H1 (cell line): ENCODE results near the gene SIRT3.

Source experiments
- BRCA1 ChIP-seq: IDR thresholded peaks from 2 replicates; pipeline ENCODE4 v1.6.1; 2012; ENCODE audit warnings: low read depth, low read length, improper control_type of control experiment
- CREB1 ChIP-seq: IDR thresholded peaks from 2 replicates; pipeline ENCODE4 v1.6.1; 2012; ENCODE audit warnings: inconsistent platforms
- GABPA ChIP-seq: IDR thresholded peaks from 2 replicates; pipeline ENCODE4 v1.6.1; 2011; ENCODE audit warnings: mild to moderate bottlenecking, low read length, moderate library complexity, borderline replicate concordance; ENCODE audit not compliant: insufficient read depth
- NANOG ChIP-seq: IDR thresholded peaks from 2 replicates; pipeline ENCODE4 v1.6.1; 2011; ENCODE audit warnings: low read length, low read depth, mild to moderate bottlenecking, inconsistent platforms; ENCODE audit not compliant: insufficient read depth, poor library complexity, severe bottlenecking
- POLR2A ChIP-seq, 2 experiments: IDR thresholded peaks; 1 replicate in 1 of 2; 2 replicates in 1 of 2; pipeline ENCODE4 v1.6.1; 2011; ENCODE audit warnings: low read depth in 2 of 2, low read length in 2 of 2, mild to moderate bottlenecking in 2 of 2; ENCODE audit errors: control extremely low read depth in 1 of 2
- RFX5 ChIP-seq: IDR thresholded peaks from 2 replicates; pipeline ENCODE4 v1.6.1; 2011; ENCODE audit warnings: low read depth, low read length, improper control_type of control experiment, borderline replicate concordance
- SP1 ChIP-seq: IDR thresholded peaks from 2 replicates; pipeline ENCODE4 v1.6.1; 2011; ENCODE audit warnings: low read depth, low read length
- YY1 ChIP-seq: IDR thresholded peaks from 2 replicates; pipeline ENCODE4 v1.6.1; 2011; ENCODE audit warnings: low read depth, mild to moderate bottlenecking, low read length
- TF ChIP-seq, protein P1 (sequence below), 3 experiments: IDR thresholded peaks; 1 replicate in 2 of 3; 2 replicates in 1 of 3; pipeline versions ENCODE4 v1.5.1 to v1.6.1; 2011; ENCODE audit warnings: low read length in 3 of 3, mild to moderate bottlenecking in 3 of 3, inconsistent platforms in 2 of 3, low read depth in 1 of 3, moderate library complexity in 1 of 3; ENCODE audit not compliant: insufficient read depth in 1 of 3; ENCODE audit errors: control extremely low read depth in 1 of 3
- TF ChIP-seq, protein P2 (sequence below): IDR thresholded peaks from 2 replicates; pipeline ENCODE4 v1.6.1; 2012; ENCODE audit warnings: low read length, inconsistent platforms

GRCh38 chr11:269146-269890, 33.2 kb upstream of the SIRT3 start:
- TF ChIP-seq, protein P1, sequence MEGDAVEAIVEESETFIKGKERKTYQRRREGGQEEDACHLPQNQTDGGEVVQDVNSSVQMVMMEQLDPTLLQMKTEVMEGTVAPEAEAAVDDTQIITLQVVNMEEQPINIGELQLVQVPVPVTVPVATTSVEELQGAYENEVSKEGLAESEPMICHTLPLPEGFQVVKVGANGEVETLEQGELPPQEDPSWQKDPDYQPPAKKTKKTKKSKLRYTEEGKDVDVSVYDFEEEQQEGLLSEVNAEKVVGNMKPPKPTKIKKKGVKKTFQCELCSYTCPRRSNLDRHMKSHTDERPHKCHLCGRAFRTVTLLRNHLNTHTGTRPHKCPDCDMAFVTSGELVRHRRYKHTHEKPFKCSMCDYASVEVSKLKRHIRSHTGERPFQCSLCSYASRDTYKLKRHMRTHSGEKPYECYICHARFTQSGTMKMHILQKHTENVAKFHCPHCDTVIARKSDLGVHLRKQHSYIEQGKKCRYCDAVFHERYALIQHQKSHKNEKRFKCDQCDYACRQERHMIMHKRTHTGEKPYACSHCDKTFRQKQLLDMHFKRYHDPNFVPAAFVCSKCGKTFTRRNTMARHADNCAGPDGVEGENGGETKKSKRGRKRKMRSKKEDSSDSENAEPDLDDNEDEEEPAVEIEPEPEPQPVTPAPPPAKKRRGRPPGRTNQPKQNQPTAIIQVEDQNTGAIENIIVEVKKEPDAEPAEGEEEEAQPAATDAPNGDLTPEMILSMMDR (IDR thresholded peaks at IDR 0.05; ENCODE audit: control extremely low read depth in 1 of 3, insufficient read depth in 1 of 3, low read depth in 1 of 3, low read length in 3 of 3), result no peak
- no peak for TF ChIP-seq RFX5
- TF ChIP-seq, protein P2, sequence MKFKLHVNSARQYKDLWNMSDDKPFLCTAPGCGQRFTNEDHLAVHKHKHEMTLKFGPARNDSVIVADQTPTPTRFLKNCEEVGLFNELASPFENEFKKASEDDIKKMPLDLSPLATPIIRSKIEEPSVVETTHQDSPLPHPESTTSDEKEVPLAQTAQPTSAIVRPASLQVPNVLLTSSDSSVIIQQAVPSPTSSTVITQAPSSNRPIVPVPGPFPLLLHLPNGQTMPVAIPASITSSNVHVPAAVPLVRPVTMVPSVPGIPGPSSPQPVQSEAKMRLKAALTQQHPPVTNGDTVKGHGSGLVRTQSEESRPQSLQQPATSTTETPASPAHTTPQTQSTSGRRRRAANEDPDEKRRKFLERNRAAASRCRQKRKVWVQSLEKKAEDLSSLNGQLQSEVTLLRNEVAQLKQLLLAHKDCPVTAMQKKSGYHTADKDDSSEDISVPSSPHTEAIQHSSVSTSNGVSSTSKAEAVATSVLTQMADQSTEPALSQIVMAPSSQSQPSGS, result no peak
- no peak for TF ChIP-seq POLR2A (IDR thresholded peaks at IDR 0.05; ENCODE audit: control extremely low read depth in 1 of 2, low read depth in 2 of 2, low read length in 2 of 2)
- TF ChIP-seq SP1, result no peak
- TF ChIP-seq YY1, result no peak
- TF ChIP-seq CREB1, result no peak
- no peak for TF ChIP-seq GABPA
- no peak for TF ChIP-seq BRCA1
- TF ChIP-seq NANOG, result no peak
